ENCODE data around the gene RALA.

GRCh38 chr7:39754326-39755120 lies 131.2 kb downstream of the RALA start:
- TF ChIP-seq CTCF (IDR thresholded peaks at IDR 0.05) (peak in 3 of 6 experiments; percentile 4 to 37 (median 34)), POLR2A (IDR thresholded peaks at IDR 0.05) (no peak)

Data from thyroid gland (tissue), 4 donors.